GM21619 (cell line): Measurements from ENCODE around the gene LARP4B.

Experiments used
- ATAC-seq: cut with Tn5 transposase; IDR thresholded peaks from one replicate; pipeline ENCODE4 v1.9.1; 2021; ENCODE audit not compliant: unreplicated experiment

The LARP4B gene

DNA sequence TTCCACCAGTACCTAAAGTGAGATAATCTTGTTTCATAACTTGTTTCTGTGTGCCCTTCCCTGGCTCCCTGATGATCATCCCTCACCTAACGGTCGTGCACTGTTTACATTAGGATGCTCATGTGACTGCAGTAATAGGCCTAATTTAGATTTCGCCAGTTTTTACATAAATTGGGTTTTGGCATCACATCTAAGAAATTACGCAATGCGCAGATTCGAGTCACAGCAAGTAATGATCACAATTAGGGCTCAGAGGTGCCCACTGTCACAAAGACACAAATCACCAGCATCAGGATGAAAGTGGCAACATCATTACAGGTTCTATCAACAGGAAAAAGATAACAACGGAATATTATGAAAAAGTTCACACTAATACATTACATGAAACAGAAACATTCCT is 94.7 kb downstream of the LARP4B start:
- no peak for ATAC-seq

DNA sequence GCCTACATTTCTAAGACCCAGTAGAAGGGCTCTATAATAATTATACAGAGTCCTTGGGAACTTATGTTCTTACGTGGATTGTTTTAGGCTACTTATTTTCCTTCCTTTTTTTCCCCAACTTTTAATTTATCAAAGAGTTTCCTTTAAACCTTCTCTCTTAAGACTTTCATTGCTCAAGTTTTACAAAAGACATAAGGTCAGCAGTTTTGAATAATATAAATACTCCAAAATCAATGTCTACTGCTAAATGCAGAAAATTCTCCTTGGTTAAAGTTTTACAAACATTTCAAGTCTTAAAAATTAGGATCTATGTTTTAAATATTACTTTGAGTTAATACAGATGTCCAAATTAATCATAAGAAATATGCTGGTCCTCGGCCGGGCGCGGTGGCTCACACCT is 97.0 kb downstream of the LARP4B start:
- no peak for ATAC-seq

DNA sequence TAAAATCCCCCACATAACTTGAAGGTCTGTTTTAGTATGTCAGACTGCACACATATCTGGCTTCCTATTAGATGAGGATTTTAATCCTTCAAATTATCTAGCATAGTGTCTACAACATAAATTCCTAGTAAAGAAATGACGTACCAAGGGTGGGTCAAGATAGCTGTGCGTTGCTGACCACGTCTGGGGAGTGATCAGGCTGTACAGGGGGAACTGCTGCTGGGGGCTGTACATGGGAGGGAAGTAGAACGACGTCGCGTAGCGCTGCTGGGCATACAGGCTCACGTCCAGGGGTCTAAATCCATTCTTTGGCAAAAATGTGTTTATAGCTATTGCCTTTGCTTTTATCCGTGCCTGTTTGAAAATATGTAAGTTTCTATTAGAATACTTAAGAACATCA is 102.3 kb downstream of the LARP4B start:
- no peak for ATAC-seq

DNA sequence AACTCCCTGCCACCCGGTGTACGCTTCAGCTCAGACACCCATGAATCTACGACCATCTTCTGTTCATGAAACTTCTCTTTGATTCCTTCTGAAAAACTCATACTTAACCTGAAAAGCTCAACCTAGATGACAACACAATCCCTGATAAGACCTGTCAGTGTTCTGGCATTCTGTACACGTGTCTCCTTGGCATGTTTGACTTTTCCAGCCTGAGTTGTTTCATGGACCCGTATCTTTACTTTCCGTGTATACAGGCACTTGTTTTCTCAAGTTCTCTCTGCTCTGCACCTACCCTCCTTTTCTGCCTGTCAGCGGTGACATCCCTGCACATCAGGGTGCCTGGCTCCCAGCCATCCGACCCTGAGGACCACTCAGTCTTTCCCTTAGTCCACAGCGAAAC is 103.3 kb downstream of the LARP4B start:
- no peak for ATAC-seq

DNA sequence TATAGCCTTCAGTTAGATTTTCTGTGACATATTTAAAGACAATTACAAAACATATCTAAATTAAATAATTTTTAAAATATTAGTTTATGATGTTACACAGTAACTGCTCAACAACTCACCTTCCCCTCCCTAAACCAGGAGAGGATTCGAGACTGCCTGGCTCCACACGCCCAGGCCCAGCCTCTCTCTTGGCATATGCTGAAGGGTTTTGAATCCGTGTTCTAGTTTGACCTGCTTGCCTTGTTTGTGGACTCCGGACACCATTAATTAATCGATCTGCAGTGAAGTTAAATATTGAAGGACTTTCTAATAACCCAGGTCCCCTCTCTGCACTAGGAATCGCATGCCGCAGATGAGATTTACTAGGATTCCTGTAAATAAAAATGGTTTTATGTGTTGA is 106.6 kb downstream of the LARP4B start:
- ATAC-seq: no peak

DNA sequence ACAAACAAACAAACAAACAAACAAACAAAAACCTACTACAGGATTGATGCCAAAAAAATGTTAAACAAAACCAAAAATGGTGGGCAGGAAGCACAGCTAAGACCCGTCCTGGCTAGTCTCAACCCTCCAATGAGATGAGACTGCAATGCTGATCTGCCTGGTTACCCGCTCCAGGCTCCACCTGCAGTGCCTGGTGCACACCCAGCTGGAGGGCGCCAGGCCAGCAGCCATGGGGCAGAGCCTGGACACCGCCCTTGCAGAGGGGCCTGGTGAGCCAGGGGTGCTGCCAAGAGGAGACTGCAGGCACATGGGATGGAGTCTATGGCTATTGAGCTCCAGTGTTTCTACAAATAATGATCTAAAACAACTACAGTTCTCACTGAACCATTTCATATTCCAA is 107.0 kb downstream of the LARP4B start:
- ATAC-seq: no peak

DNA sequence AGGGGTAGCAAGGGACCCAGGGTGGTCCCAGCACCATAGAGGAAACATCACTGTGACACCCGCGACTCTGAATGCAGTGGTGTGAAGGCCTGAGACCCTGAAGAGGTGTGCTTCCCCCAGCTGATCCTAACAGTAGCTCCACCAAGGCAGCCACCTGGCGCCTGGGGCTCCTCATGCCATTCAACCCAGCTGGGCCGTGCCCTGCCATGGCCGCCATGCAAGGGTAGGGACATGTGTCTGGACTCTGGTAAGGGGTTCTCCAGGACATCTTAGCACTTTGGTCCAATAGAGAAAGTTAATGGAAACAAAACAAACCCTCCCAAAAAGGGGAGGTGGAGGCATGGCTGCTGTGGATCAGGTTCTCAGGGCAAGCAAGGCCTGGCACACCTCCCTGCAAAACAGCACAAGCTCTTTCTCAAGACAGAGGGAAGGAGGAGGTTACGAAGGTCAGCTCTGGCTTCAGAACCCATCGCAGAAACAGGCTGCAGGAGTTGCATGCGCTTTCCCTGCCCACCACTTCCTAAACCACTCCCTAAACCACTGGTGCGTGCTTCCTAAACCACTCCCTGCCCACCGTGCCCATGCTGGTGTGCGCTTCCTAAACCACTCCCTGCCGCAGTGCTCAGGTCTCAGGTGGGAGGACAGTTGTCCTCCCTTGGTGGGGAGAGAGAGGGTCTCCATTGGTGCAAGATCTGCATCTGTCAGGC is 108.7 kb downstream of the LARP4B start:
- ATAC-seq: no peak

DNA sequence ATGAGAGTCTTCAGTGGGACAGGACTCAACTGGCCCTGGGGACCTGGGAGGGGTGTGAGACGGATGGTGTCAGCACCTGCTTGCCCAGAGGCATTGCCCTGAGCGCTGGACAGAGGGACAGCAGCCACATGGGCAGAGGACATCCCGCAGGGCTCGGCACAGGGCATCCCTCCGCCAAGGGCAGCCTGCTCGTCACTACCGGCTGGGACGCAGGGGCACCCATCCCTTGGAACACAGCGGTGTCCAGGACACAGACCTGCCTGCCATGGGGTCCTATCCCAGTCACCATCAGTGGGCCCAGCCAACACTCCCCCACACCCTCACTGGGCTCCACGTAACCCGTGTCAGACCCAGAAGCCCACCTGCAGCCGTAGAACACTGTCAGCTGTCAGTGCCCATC is 109.3 kb downstream of the LARP4B start:
- ATAC-seq: no peak

DNA sequence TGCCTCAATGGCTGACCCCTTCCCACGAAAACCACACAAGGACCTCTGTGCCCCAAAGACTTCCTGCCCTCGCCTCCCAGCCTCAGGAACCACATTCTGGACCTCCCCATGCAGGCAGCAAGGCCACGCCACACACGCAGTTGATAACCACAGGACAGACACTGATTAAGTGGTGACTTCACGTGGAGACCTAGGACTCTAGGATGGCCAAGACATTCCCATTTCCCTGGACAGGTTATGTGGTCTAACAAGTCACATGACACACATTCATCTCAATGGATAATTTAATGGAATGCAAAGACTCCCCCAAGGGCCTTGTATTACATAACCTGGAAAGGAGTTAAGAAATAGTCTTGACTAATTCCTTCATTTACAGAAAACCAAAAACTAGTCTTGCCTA is 110.2 kb downstream of the LARP4B start:
- ATAC-seq: no peak

DNA sequence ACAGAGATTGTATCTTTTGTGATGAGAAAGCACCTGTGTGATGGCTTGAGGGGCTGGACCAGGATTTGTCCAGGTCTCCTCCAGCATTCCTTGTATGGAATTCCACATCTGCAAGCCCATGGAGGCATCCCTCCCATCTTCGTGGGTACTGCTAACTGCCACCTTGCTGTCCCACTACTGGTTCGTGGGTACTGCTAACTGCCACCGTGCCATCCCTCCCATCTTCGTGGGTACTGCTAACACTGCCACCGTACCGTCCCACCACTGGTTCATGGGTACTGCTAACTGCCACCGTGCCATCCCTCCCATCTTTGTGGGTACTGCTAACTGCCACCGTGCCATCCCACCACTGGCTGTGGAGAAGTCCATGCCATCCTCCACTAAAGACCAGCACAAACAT is 111.7 kb downstream of the LARP4B start:
- no peak for ATAC-seq

DNA sequence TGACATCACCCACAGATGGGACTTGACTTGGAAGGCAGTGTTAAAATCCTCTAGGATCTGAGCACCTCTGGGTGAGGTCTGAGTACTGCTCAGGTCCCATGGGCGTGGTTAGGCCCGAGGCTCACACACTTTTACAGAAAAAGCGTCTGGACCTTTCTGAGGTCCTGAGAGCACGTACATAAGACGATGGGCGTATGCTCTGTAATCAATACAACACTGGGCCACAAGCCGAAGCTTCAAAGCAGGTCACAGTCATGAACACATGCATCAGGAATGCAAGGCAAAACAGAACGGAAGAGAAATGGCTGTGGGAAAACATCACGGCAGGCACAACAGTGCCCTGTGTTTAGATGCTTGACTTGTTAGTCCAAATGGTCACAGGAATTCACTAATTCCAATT is 112.2 kb downstream of the LARP4B start:
- no peak for ATAC-seq

DNA sequence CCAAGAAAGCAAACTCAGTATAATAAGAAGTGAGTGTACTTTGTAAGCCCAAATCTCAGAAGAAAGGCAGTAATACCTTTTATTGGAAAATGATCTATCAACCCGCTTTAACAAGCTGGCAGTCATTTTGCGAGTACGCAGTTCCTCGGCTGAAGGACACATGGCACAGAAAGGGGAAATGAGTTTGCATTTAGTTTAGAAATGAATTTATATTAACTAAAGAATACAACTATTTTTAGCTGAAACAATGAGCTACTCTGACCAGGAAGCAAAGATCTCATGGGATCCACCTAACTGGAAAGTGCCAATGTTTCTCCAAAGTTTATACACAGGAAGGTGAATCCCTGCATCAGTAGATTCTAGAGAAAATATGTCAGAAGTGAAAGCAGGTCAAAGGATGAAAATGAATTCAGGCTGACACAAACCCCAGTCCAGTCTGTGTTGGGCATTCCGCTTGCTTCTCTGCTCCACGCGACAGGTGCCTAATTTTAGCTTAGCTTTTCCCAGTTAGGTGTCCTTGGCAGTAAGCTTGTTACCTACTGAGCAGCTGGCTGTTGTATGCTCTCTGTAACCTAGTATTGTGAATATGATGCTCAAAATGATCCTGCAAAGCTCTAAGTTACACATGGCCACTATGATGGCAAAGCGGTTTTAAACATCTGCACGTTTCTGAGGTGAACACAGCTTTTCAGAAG is 112.8 kb downstream of the LARP4B start:
- no peak for ATAC-seq

DNA sequence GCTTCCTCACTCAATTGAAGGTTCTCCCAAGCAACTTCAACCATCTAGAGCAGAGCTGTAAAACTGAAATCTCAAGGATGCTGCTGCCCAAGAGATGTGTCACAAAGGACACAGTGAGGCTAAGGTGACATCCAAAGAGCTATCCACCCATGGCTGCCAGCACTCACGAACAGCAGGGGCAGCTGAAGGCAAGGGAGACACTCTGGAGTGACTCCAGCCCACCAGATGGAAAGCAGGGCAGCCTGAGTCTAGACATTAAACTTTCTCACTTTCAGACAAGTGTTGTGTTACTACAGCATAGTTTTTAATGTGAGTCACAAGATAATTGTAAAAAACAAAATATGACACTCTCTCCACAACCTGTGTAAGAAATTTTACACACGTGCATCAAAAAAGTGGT is 113.5 kb downstream of the LARP4B start:
- no peak for ATAC-seq

DNA sequence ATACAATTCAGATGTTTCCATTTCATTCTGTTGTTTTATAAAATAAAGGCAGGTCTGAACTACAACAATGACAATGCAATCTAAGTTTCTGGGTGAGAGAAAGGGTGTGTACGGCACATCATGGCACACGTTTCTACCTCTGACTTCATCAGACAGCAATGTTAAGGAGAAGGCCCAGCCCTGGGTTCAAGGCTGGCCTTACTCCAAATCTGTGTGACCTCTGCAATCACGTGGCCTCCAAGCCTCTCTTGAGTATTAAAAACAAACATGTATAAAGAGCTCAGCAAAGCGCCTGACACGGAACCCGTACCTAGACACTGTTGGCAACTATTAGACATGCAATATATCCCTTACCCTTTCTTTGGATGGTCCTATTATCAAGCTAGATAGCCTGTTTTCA is 114.1 kb downstream of the LARP4B start:
- no peak for ATAC-seq

DNA sequence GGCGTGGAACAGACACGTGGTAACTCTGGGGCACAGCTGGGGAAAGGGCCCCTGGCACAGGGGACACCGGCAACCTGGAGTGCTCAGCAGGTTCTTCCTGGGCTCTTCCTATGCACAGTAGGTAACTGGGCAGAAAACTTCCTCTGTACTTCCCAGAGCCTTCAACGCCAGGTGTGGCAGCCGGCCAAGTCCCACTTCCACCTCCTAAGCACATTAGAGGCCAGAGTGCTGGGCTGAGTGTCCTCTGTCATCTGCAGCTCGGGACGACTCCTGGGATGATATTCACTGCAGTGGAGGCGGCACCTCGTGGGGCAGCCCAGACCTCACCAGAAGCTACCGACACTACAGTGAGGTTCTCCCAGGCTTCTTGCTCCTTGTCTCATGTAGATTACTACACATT is 114.5 kb downstream of the LARP4B start:
- no peak for ATAC-seq

DNA sequence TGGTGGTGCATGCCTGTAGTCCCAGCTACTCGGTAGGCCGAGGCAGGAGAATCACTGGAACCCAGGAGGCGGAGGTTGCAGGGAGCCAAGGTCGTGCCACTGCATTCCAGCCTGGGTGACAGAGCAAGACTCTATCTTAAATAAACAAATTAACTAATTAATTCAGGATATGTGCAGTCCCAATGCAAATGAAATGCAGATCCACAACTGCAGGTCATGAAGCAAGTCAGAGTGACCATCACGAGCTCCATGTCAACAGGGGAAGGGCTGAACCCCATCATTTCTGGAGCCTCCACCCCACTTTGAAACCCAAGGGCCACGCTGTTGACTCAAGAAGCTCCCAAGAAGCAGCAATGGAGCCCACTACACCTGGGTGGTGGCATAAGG is 115.4 kb downstream of the LARP4B start:
- no peak for ATAC-seq

DNA sequence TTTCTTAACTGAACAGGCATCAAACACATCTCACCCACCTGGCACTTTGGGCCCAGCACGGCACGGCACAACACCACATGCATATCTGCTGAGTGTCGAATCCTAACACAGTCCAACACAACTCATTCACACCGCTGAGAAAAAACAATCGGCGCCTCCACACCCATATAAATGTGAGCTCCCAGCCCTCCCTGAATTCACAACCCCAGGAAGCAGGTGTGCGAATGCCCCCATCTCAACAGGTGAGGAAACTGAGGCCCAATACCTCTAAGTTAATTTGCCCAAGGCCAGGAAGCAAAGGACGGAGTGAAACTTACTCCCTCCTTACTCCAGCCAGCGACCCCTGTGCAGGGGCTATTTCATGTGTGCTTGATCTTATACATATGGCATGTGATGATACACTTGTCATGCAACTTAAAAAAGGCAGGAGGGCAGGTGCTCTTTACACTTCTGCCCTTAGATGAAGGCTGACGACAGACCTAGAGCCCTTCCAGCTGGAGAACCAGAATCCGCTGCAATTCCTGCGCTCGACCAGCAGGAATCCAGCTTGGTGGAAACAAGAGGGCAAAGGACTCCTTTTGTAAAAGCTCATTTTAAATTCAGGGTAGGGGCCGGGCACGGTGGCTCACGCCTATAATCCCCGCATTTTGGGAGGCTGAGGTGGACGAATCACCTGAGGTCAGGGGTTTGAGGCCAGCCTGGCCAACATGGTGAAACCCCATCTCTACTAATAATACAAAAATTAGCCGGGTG is 116.0 kb downstream of the LARP4B start:
- ATAC-seq: no peak

DNA sequence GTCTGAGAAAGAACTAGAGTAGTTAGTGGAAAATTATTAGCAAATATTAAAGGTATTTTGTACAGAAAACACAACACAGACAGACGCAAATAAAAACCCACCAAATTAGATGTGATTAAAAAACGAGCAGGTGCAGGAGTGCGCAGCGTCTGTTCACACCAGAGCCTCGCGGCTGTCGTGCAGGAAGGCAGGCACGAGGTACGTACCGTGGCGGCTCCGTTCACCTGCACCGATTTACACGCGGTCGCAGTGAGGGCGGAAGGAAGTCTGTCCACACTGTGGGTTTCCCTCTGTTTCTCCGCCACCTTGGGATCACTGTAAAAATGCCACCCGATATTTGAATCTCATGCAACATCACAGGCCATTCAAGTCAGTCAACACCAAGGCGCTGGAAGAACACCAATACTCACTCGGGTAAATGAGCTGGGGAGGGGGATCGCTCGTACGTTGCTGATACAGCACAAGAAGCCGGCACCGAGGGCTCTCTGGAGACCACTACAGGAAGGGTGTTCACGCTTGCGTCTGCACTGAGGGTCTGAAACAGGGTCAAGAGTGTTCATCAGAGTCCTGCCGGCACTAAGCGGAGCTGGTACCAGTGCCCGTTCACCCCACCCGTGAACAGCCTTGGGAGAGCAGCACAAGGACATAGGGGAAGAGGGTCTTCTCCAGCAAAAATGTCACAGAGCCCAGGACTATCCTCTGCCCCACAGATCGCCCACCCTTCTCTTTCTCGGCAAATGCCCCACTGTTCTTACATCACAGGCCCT is 116.8 kb downstream of the LARP4B start:
- ATAC-seq: no peak

DNA sequence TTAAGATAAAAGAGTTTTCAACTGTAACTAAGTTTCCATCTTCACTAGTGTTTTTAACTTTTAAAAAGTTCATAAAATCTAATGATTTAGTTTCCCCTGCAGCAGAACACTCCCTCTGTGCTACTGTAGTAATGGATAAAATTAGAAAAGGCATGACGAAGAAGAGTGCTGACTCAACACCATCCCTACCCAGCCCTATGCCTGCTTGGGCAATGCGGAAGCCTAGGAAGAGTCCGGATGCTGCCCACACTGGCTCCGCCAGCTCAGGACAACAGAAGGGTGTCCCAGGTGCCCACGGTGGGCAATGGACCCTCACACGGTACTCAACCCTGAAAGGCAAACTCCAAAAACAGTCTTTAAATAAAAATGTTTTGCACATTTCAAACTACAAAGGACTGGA is 118.2 kb downstream of the LARP4B start:
- ATAC-seq: no peak

DNA sequence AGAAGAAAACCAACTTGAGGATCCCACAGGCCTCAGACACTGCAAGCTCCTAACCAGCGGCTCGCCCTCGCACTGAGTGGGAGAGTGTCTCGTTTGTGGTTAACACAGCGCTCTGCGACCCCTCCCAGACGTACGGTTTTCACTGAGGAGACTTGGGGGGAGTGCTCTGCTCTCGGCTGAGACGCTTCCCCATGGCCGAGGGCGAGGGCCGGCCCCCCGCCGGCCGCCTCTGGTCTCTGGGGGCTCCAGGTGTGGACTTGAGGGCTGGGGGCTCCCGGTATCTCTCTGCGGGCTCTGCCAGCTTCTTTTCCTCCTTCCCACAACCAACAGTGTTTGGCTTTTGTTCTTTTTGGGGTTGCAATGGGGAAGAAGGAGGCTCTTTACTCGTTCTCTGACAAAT is 118.7 kb downstream of the LARP4B start:
- no peak for ATAC-seq

DNA sequence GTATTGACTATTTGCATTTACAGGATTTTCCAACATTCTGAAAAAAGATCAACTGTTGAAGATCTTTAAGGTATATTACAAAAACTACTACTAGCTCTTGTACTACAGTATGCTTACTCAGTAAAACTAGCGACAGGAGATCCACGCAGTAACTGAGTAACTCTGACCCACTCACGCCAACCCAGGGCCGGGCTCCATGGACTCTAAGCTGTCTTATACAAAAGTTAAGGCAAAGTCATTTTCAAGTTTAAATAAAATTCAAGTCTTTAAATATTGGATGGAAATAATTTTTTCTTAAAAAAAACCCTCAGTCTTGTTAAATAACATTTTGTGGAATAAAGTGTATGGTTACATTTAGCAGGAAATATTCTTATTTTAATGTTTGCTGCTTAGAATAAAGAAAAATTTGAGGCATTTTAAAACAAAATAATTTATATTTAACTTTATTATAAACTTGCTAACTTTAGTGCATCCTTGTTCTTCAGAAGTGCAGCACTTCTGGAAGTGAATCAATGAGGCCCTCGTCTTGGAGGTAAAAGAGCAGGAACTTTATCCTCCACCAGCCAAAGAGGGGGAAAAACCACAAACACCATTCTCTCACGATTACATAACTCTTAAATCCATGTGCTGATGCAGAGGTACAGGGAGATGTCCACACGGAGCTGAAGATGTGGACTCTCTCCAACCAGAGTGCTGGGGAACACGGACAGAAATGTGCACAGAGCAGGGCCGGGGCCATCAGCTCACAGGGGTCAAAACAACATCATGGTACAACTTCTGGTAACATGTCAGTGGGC is 119.9 kb downstream of the LARP4B start:
- ATAC-seq: no peak
